WTC11 (cell line): ENCODE results near the gene FGB. TPM values are rescaled to one million over a fixed set of nuclear protein-coding genes. Genes with fewer than 3 reads are reported as not detected.

Source experiments
- ATAC-seq: fragments of 200-7000 bp; cut with Tn5 transposase; 2 replicates; pipeline ENCODE4 v1.10.0; 2021; ENCODE audit warnings: mild to moderate bottlenecking, moderate library complexity
- CTCF ChIA-PET: fragments of 300-600 bp; sonication (Branson Sonifier 250); formaldehyde crosslinking; loops from one replicate; lab custom pipeline; 2021; ENCODE audit warnings: antibody characterized with exemption; lab: Charles Lee
- POLR2A ChIA-PET: fragments of 350-600 bp; sonication (Branson Sonifier 250); formaldehyde crosslinking; loops from one replicate; lab custom pipeline; 2021; ENCODE audit warnings: antibody characterized with exemption; lab: Charles Lee
- DNase-seq: peaks from one replicate; pipeline ENCODE4 v3.0.0; 2021; ENCODE audit warnings: low spot score
- H3K27ac Mint-ChIP-seq: 2 replicates; pipeline ENCODE4 v1.8.0; 2021; ENCODE audit warnings: mixed read lengths
- H3K27me3 Mint-ChIP-seq: 2 replicates; pipeline ENCODE4 v1.8.0; 2021; ENCODE audit warnings: low read depth, mild to moderate bottlenecking, moderate library complexity, mixed read lengths
- H3K36me3 Mint-ChIP-seq: 2 replicates; pipeline ENCODE4 v1.8.0; 2021; ENCODE audit warnings: mixed read lengths
- H3K4me1 Mint-ChIP-seq: 2 replicates; pipeline ENCODE4 v1.8.0; 2022; ENCODE audit warnings: mixed read lengths
- H3K4me3 Mint-ChIP-seq: 2 replicates; pipeline ENCODE4 v1.8.0; 2021; ENCODE audit warnings: mild to moderate bottlenecking, moderate library complexity, mixed read lengths
- H3K9me3 Mint-ChIP-seq: 2 replicates; pipeline ENCODE4 v1.8.0; 2021; ENCODE audit warnings: mixed read lengths
- ETV6 ChIP-seq: sonication (generic); formaldehyde crosslinking; IDR thresholded peaks from 2 replicates; pipeline ENCODE4 v1.8.1; 2022; ENCODE audit warnings: mild to moderate bottlenecking, missing genetic modification reagents
- FOXJ3 ChIP-seq: sonication (generic); formaldehyde crosslinking; IDR thresholded peaks from 2 replicates; pipeline ENCODE4 v1.9.0; 2021; ENCODE audit warnings: missing genetic modification reagents, mild to moderate bottlenecking, borderline replicate concordance
- FOXP1 ChIP-seq: sonication (generic); formaldehyde crosslinking; IDR thresholded peaks from 2 replicates; pipeline ENCODE4 v1.8.0; 2022; ENCODE audit warnings: missing genetic modification reagents, mild to moderate bottlenecking, moderate library complexity, borderline replicate concordance
- GTF2I ChIP-seq: fragments of 250-450 bp; sonication (Bioruptor Pico); conservative IDR thresholded peaks from 2 replicates; pipeline ENCODE4 v1.4.0; 2021; ENCODE audit warnings: mild to moderate bottlenecking
- JAZF1 ChIP-seq: fragments of 250-450 bp; sonication (Bioruptor Pico); IDR thresholded peaks from 2 replicates; pipeline ENCODE4 v1.9.0; 2021; ENCODE audit warnings: moderate library complexity, mild to moderate bottlenecking, inconsistent platforms
- NR2C2 ChIP-seq: sonication (generic); formaldehyde crosslinking; IDR thresholded peaks from 2 replicates; pipeline ENCODE4 v1.8.0; 2022; ENCODE audit warnings: mild to moderate bottlenecking, missing genetic modification reagents
- TP53 ChIP-seq: sonication (generic); formaldehyde crosslinking; IDR thresholded peaks from 2 replicates; pipeline ENCODE4 v1.8.1; 2023; ENCODE audit warnings: mild to moderate bottlenecking, missing genetic modification reagents
- ZNF232 ChIP-seq: sonication (generic); formaldehyde crosslinking; IDR thresholded peaks from 2 replicates; pipeline ENCODE4 v1.8.0; 2022; ENCODE audit warnings: mild to moderate bottlenecking, missing genetic modification reagents
- ZNF416 ChIP-seq: fragments of 250-450 bp; sonication (Bioruptor Pico); IDR thresholded peaks from 2 replicates; pipeline ENCODE4 v1.9.0; 2021; ENCODE audit warnings: mild to moderate bottlenecking, inconsistent platforms
- ZNF423 ChIP-seq: fragments of 250-450 bp; sonication (Bioruptor Pico); IDR thresholded peaks from 2 replicates; pipeline ENCODE4 v2.1.2; 2022; ENCODE audit warnings: mild to moderate bottlenecking, moderate library complexity
- total RNA-seq: library from RNA; stranded (reverse); gene quantifications from 3 replicates; pipeline ENCODE4 v1.2.3, GENCODE V29; 2021
- TF ChIP-seq, protein P1 (sequence below): sonication (generic); formaldehyde crosslinking; IDR thresholded peaks from 2 replicates; pipeline ENCODE4 v1.8.0; 2023; ENCODE audit warnings: missing genetic modification reagents
- TF ChIP-seq, protein P2 (sequence below): sonication (generic); formaldehyde crosslinking; IDR thresholded peaks from 2 replicates; pipeline ENCODE4 v1.8.1; 2023; ENCODE audit warnings: mild to moderate bottlenecking, missing genetic modification reagents
- TF ChIP-seq, protein P3 (sequence below): fragments of 250-450 bp; sonication (Bioruptor Pico); IDR thresholded peaks from 2 replicates; pipeline ENCODE4 v1.9.0; 2021; ENCODE audit warnings: mild to moderate bottlenecking
- TF ChIP-seq, protein P4 (sequence below): sonication (generic); formaldehyde crosslinking; IDR thresholded peaks from 2 replicates; pipeline ENCODE4 v1.8.1; 2023; ENCODE audit warnings: mild to moderate bottlenecking, missing genetic modification reagents
- TF ChIP-seq, protein P5 (sequence below): sonication (generic); formaldehyde crosslinking; IDR thresholded peaks from 2 replicates; pipeline ENCODE4 v1.8.1; 2022; ENCODE audit warnings: low read depth, mild to moderate bottlenecking, moderate library complexity, missing genetic modification reagents, borderline replicate concordance
- TF ChIP-seq, protein P6 (sequence below): sonication (generic); formaldehyde crosslinking; conservative IDR thresholded peaks from 2 replicates; pipeline ENCODE4 v1.8.1; 2023; ENCODE audit warnings: mild to moderate bottlenecking, low read depth, missing genetic modification reagents, moderate library complexity

FGB gene
- total RNA-seq, 1 experiment from 2014 or later = 2.3 TPM

DNA sequence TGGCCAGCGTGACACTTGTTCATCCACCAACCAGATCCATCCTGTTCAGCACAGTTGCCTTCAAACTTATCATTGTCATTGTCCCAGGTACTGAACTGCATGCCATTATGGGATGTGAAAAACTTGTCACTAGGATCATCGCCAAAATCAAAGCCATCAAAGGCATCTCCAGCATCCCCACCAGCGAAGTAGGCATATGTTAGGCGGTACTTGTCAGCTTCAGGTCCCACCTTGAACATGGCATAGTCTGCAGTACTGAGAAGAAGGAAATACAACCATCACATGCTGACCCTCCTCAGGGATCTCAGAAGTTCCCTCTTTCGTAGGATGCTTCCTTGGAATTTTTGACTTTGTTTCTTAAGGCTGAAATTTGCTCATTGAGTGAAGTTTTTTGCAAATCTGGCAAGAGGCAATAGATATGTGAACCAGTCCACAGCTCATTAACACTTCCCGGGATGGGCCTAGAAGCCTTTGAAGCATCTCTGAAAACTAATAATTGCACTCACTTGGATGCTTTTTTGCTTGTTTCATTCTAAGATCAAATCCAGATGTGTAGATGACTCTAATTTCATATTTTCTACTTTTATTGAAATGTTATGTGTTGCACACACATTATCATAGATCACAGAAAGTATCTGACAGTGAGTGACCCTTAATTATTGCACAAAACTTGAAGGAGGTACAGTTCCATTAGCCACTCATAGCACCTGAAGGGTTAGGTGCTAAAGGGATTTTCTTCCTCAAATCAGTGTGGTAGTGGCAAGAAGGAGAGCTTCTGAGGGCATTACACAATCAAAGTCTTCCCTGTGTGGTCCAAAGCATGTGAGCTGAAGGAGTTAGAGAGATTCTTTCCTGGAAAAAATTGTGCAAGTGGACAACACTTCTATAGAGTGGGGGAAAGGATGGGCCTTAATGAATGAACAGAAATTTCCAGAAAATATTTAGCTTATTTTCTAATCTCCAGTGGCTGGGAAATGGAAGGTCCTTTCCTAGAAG, 44.2 kb downstream of the FGB start:
- H3K27ac Mint-ChIP-seq = no peak overlapping the region
- no peak for TF ChIP-seq FOXP1 (CRISPR knock-in tag)
- TF ChIP-seq ZNF423 (CRISPR knock-in tag) = no peak
- no peak for TF ChIP-seq TP53 (CRISPR knock-in tag)
- TF ChIP-seq FOXJ3 (CRISPR knock-in tag) = no peak
- no peak for TF ChIP-seq JAZF1
- TF ChIP-seq ZNF232 (CRISPR knock-in tag) = no peak
- TF ChIP-seq, protein P1, sequence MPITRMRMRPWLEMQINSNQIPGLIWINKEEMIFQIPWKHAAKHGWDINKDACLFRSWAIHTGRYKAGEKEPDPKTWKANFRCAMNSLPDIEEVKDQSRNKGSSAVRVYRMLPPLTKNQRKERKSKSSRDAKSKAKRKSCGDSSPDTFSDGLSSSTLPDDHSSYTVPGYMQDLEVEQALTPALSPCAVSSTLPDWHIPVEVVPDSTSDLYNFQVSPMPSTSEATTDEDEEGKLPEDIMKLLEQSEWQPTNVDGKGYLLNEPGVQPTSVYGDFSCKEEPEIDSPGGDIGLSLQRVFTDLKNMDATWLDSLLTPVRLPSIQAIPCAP (CRISPR knock-in tag) = no peak
- TF ChIP-seq, protein P2, sequence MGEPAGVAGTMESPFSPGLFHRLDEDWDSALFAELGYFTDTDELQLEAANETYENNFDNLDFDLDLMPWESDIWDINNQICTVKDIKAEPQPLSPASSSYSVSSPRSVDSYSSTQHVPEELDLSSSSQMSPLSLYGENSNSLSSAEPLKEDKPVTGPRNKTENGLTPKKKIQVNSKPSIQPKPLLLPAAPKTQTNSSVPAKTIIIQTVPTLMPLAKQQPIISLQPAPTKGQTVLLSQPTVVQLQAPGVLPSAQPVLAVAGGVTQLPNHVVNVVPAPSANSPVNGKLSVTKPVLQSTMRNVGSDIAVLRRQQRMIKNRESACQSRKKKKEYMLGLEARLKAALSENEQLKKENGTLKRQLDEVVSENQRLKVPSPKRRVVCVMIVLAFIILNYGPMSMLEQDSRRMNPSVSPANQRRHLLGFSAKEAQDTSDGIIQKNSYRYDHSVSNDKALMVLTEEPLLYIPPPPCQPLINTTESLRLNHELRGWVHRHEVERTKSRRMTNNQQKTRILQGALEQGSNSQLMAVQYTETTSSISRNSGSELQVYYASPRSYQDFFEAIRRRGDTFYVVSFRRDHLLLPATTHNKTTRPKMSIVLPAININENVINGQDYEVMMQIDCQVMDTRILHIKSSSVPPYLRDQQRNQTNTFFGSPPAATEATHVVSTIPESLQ = no peak
- TF ChIP-seq, protein P3, sequence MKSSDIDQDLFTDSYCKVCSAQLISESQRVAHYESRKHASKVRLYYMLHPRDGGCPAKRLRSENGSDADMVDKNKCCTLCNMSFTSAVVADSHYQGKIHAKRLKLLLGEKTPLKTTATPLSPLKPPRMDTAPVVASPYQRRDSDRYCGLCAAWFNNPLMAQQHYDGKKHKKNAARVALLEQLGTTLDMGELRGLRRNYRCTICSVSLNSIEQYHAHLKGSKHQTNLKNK (CRISPR knock-in tag) = no peak
- TF ChIP-seq, protein P4, sequence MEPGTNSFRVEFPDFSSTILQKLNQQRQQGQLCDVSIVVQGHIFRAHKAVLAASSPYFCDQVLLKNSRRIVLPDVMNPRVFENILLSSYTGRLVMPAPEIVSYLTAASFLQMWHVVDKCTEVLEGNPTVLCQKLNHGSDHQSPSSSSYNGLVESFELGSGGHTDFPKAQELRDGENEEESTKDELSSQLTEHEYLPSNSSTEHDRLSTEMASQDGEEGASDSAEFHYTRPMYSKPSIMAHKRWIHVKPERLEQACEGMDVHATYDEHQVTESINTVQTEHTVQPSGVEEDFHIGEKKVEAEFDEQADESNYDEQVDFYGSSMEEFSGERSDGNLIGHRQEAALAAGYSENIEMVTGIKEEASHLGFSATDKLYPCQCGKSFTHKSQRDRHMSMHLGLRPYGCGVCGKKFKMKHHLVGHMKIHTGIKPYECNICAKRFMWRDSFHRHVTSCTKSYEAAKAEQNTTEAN (CRISPR knock-in tag) = no peak
- TF ChIP-seq, all 79 proteins: peak for 0
- CTCF ChIA-PET = interaction anchor here (0.8 to 3.1 kb wide), 3 partner anchors 12 to 172 kb away, joined by 3 to 12 read pairs (median 5); no protein-coding TSS in a partner anchor
- Mint-ChIP-seq H3K4me1 (peaks cover 16% of the 10 kb centered on the region), H3K4me3 (no peak overlapping the region), H3K9me3 (no peaks in the 10 kb centered on the region), H3K36me3 (no peaks in the 10 kb centered on the region), H3K27me3 (no peaks in the 10 kb centered on the region)
- POLR2A ChIA-PET = no interaction called here
- DNase-seq (no peak), ATAC-seq (no peak)

DNA sequence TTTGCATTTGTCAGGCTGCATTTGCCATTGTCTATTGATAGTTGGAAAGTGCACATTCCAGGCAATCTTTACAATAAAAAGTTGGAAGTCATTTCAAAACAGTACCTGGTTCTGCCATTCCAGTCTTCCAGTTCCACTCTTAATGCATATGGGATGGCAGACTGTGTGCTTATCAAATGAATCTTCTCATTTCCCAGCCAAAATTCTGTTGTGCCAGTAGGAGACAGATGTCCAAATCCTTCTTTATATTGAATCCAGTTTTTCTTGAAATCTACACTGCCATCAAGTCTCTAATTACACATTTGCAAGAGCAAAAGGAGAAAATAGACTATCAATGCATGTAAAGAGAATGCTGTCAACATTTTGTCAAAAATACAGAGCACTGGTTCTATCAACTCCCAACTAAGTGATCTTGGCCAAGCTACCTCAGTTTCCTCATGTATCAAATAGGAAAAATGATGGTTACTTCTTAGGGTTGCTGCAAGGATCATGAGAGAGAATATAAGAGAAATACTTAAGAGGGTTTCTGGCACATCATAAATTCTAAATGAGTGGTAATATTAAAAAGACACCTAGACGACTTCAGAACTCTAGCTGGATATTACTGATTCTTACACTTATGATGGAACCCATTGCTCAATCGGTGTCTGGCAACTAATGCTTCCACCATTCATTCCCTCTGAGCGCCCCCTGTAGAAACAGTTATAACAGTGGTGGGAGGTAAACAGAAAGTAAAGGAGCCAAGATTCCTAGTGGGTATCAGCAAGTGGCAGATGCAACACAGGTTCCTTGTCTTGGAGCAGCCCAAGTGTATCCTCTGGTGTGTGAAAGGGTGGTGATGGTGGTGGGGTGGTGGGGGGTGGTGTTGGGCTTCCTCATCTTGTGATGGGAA, 45.8 kb downstream of the FGB start:
- no peaks in the 10 kb centered on the region for H3K9me3 Mint-ChIP-seq
- no peaks in the 10 kb centered on the region for H3K36me3 Mint-ChIP-seq
- H3K27me3 Mint-ChIP-seq = no peaks in the 10 kb centered on the region
- ATAC-seq (no peak), DNase-seq (no peak)
- H3K27ac Mint-ChIP-seq = no peak overlapping the region
- H3K4me1 Mint-ChIP-seq = peaks cover 8% of the 10 kb centered on the region
- TF ChIP-seq, protein P5, sequence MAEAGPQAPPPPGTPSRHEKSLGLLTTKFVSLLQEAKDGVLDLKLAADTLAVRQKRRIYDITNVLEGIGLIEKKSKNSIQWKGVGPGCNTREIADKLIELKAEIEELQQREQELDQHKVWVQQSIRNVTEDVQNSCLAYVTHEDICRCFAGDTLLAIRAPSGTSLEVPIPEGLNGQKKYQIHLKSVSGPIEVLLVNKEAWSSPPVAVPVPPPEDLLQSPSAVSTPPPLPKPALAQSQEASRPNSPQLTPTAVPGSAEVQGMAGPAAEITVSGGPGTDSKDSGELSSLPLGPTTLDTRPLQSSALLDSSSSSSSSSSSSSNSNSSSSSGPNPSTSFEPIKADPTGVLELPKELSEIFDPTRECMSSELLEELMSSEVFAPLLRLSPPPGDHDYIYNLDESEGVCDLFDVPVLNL = no peak
- TF ChIP-seq GTF2I = no peak
- TF ChIP-seq, protein P1 (CRISPR knock-in tag) = no peak
- TF ChIP-seq, protein P6, sequence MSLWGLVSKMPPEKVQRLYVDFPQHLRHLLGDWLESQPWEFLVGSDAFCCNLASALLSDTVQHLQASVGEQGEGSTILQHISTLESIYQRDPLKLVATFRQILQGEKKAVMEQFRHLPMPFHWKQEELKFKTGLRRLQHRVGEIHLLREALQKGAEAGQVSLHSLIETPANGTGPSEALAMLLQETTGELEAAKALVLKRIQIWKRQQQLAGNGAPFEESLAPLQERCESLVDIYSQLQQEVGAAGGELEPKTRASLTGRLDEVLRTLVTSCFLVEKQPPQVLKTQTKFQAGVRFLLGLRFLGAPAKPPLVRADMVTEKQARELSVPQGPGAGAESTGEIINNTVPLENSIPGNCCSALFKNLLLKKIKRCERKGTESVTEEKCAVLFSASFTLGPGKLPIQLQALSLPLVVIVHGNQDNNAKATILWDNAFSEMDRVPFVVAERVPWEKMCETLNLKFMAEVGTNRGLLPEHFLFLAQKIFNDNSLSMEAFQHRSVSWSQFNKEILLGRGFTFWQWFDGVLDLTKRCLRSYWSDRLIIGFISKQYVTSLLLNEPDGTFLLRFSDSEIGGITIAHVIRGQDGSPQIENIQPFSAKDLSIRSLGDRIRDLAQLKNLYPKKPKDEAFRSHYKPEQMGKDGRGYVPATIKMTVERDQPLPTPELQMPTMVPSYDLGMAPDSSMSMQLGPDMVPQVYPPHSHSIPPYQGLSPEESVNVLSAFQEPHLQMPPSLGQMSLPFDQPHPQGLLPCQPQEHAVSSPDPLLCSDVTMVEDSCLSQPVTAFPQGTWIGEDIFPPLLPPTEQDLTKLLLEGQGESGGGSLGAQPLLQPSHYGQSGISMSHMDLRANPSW (CRISPR knock-in tag) = no peak
- TF ChIP-seq ZNF416 (CRISPR knock-in tag) = no peak
- TF ChIP-seq, protein P4 (CRISPR knock-in tag) = no peak
- TF ChIP-seq NR2C2 = no peak
- no peak for TF ChIP-seq ETV6 (CRISPR knock-in tag)
- ChIA-PET CTCF (interaction anchor here (1.5 to 2.9 kb wide), 3 partner anchors 10 to 49 kb away, joined by 5 to 26 read pairs (median 8); no protein-coding TSS in a partner anchor), POLR2A (no interaction called here)
- no peak overlapping the region for H3K4me3 Mint-ChIP-seq
